ENCODE results near the gene GDF7. TPM values are rescaled to one million over a fixed set of nuclear protein-coding genes. Genes with fewer than 3 reads are reported as not detected.
A peak's percentile ranks its signal among the peaks of the same experiment; 100 is the strongest.

GDF7 gene
- total RNA-seq, 1 donor from 2014 or later, result 3.0 TPM

DNA sequence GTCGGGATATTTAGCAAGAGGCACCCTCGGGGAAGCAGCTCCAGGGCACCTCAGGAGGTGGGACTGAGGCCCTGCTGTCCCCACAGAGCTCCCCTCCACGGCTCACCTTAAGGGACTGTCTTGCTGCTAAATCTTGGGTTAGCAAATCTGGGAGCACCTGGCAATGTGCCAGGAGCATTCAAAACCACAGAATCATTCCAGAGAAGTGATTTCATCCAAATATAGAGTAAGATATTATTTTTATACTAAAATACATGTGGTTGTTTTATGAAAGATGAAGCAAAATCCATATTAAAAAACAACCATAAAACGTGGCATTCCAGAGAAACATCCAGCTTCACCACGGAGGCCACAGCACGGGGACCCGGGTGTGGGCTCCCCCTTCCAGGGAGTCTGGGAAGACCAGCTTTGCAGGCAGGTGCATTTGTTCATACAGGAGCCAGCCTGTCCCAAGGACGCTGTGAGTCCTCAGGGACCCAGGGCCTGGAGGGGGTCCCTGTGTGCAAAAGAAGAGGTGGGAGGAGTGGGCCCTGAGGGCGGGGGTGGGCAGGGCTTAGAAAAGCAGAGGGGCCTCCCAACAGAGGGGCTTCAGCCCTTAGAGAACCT lies 32.3 kb upstream of the GDF7 start:
- H3K4me3 Mint-ChIP-seq, result no peak overlapping the region
- no peaks in the 10 kb centered on the region for H3K27me3 Mint-ChIP-seq (ENCODE audit: low read depth)
- no peaks in the 10 kb centered on the region for H3K9me3 Mint-ChIP-seq
- peak overlapping the region; percentile 82 for H3K27ac Mint-ChIP-seq
- H3K36me3 Mint-ChIP-seq, result peaks cover 9% of the 10 kb centered on the region
- DNase-seq (ENCODE audit: low spot score in 2 of 2, unreplicated experiment in 2 of 2), result no peak
- peaks cover 23% of the 10 kb centered on the region for H3K4me1 Mint-ChIP-seq
- TF ChIP-seq, protein P1, sequence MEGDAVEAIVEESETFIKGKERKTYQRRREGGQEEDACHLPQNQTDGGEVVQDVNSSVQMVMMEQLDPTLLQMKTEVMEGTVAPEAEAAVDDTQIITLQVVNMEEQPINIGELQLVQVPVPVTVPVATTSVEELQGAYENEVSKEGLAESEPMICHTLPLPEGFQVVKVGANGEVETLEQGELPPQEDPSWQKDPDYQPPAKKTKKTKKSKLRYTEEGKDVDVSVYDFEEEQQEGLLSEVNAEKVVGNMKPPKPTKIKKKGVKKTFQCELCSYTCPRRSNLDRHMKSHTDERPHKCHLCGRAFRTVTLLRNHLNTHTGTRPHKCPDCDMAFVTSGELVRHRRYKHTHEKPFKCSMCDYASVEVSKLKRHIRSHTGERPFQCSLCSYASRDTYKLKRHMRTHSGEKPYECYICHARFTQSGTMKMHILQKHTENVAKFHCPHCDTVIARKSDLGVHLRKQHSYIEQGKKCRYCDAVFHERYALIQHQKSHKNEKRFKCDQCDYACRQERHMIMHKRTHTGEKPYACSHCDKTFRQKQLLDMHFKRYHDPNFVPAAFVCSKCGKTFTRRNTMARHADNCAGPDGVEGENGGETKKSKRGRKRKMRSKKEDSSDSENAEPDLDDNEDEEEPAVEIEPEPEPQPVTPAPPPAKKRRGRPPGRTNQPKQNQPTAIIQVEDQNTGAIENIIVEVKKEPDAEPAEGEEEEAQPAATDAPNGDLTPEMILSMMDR (IDR thresholded peaks at IDR 0.05; ENCODE audit: unreplicated experiment), result no peak

DNA sequence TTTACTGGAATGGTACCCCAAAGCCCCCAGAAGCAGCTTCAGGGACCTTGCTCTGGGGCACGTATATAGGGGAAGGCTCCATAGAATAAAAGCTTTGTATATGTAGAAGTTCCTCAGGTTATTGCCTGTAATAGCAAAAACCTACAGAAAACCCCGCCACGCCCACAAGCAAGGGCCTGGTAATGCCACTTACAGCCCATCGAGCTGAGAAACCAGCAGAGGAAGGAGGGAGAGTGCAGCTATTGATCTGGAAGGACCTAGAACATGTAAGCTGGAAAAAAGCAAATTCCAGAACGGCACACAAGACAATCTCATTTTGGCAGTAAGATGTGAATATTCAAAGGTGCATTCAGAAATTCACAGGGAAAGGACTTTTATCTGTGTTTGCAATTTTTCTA lies 31.8 kb upstream of the GDF7 start:
- H3K27me3 Mint-ChIP-seq (ENCODE audit: low read depth), result no peaks in the 10 kb centered on the region
- H3K4me3 Mint-ChIP-seq, result no peak overlapping the region
- no peaks in the 10 kb centered on the region for H3K9me3 Mint-ChIP-seq
- TF ChIP-seq, protein P1 (IDR thresholded peaks at IDR 0.05; ENCODE audit: unreplicated experiment), result no peak
- peak overlapping the region; percentile 44 for H3K27ac Mint-ChIP-seq
- DNase-seq (ENCODE audit: low spot score in 2 of 2, unreplicated experiment in 2 of 2), result no peak
- H3K4me1 Mint-ChIP-seq, result peaks cover 23% of the 10 kb centered on the region
- peaks cover 9% of the 10 kb centered on the region for H3K36me3 Mint-ChIP-seq

DNA sequence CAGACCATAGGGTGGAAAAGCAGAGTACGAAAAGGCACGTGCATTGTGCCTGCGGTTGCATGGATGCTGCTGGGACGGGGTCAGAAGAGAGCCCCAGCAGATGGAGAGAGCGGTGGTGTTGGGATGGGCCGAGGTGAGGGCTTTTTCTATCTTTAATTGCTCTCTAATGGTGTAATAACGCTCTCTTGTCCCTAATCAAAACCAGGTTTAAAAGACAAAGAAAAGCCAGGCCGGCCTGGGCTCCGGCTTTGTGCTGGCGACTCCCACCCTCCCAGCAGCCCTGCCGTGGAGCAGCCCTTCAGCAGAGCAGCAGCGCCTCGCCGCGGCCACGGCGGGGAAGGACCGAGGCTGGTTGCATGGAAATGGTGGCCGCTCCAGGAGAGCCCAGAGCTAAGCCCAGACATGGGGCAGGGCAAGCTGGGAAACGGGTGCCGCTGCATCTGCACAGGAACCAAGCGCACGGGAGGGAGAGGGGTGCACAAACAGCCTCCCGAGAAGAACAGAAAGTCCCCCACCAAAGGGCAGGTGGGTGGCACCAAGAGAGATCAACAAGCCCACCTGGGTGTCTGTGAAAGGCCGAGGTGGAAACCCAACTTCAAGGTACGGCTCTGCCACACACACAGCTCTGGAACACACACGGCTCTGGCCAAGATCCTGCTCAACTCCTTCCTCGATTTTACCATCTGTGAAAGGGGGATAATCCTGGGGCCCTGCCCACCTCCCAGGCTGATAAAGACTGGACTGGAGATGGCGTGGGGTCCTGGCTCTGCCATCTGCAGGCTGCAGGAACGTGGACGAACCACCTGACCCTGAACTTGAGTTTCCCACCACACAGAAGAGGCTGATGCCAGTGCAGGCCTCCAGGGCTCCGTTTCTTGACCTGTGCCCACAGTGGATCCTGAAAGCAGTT lies 31.0 kb upstream of the GDF7 start:
- Mint-ChIP-seq H3K27me3 (ENCODE audit: low read depth) (no peaks in the 10 kb centered on the region), H3K36me3 (peaks cover 9% of the 10 kb centered on the region), H3K4me1 (peaks cover 23% of the 10 kb centered on the region), H3K27ac (peak overlapping the region; percentile 78), H3K4me3 (no peak overlapping the region), H3K9me3 (no peaks in the 10 kb centered on the region)
- TF ChIP-seq, protein P1 (IDR thresholded peaks at IDR 0.05; ENCODE audit: unreplicated experiment), result peak; percentile 88
- DNase-seq (ENCODE audit: low spot score in 2 of 2, unreplicated experiment in 2 of 2), result peak; percentile 82 to 94

DNA sequence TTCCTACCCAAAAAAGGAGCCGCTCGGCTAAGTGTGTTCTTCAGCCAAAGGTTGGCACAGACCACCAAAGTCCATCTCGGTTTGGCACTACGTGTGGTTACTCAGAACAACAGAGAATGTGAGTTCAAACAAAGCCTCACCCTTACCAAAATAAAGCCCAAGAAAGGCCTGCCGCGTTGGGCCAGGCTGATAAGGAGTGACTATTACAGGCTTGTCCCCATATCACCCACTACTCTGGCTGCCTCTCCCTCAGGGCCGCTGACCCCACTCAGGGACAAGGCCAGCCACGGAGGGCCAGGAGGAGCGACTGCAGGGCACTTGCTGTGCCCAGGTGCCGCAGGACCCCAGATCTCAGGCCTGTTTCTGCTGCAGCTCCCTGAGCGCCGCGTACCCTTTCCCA lies 29.8 kb upstream of the GDF7 start:
- DNase-seq (ENCODE audit: low spot score in 2 of 2, unreplicated experiment in 2 of 2), result no peak
- no peaks in the 10 kb centered on the region for H3K9me3 Mint-ChIP-seq
- TF ChIP-seq, protein P1 (IDR thresholded peaks at IDR 0.05; ENCODE audit: unreplicated experiment), result no peak
- no peak overlapping the region for H3K4me3 Mint-ChIP-seq
- H3K27ac Mint-ChIP-seq, result no peak overlapping the region
- no peaks in the 10 kb centered on the region for H3K27me3 Mint-ChIP-seq (ENCODE audit: low read depth)
- H3K36me3 Mint-ChIP-seq, result peaks cover 9% of the 10 kb centered on the region
- H3K4me1 Mint-ChIP-seq, result peaks cover 23% of the 10 kb centered on the region

DNA sequence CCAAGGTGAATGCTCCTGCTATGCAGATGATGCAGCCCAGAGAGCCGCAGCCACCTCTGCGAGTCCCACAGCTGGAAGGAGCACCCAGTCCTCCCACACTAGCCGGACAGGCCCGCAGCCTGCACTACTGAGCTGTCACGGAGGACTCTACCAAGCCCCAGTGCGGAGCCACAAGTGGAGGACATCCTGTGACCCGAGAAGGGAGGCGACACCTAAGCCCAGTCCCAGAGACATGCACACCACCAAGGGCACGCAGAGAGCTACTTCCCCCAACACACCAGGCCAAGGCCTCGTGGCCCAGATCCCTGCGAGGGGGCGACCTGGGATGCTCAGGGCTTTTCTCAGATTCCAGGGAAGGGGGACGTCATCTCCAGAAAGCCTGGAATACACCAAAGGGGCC lies 28.9 kb upstream of the GDF7 start:
- no peaks in the 10 kb centered on the region for H3K9me3 Mint-ChIP-seq
- no peak for DNase-seq (ENCODE audit: low spot score in 2 of 2, unreplicated experiment in 2 of 2)
- H3K27ac Mint-ChIP-seq, result no peak overlapping the region
- H3K36me3 Mint-ChIP-seq, result peaks cover 9% of the 10 kb centered on the region
- H3K27me3 Mint-ChIP-seq (ENCODE audit: low read depth), result no peaks in the 10 kb centered on the region
- TF ChIP-seq, protein P1 (IDR thresholded peaks at IDR 0.05; ENCODE audit: unreplicated experiment), result no peak
- peaks cover 24% of the 10 kb centered on the region for H3K4me1 Mint-ChIP-seq
- no peak overlapping the region for H3K4me3 Mint-ChIP-seq
